K562 (cell line): Measurements from ENCODE around the gene TM7SF2. TPM values are rescaled to one million over a fixed set of nuclear protein-coding genes. Genes with fewer than 3 reads are reported as not detected.
A peak's percentile ranks its signal among the peaks of the same experiment; 100 is the strongest.

Experiments
- ATAC-seq: fragments of 200-7000 bp; cut with Tn5 transposase; 3 replicates; pipeline ENCODE4 v1.9.1; 2020; ENCODE audit warnings: moderate library complexity
- BruUV-seq: library from RNA; stranded (reverse); fragments of 400-500 nt; replicated peaks from 2 replicates; lab custom pipeline; 2021; lab: Mats Ljungman, UMichigan
- CTCF ChIA-PET: fragments of 300-600 bp; formaldehyde crosslinking; extraction: SDS; loops from one replicate; lab custom pipeline; 2021; ENCODE audit warnings: low intra/inter-chr PET ratio; lab: Yijun Ruan, JAX
- POLR2A ChIA-PET: fragments of 300-600, 350-650 bp; sonication (Branson Sonifier 250); formaldehyde crosslinking; extraction: SDS; loops from one replicate; lab custom pipeline; 2021; ENCODE audit warnings: antibody characterized with exemption, inconsistent platforms; lab: Yijun Ruan, JAX
- DNase-seq, 4 experiments: peaks; one replicate each; pipeline versions ENCODE4 v3.0.0 to v3.0.0-alpha.2; 2011 to 2018; ENCODE audit warnings: low spot score in 3 of 4, mixed read lengths in 3 of 4; ENCODE audit errors: extremely low read depth in 1 of 4
- FAIRE-seq: peaks from 2 replicates; lab custom pipeline; 2011; peaks lifted over from hg19 to GRCh38; lab: Jason Lieb, UNC
- H2AFZ ChIP-seq: 2 replicates; pipeline ENCODE4 v1.6.0; 2011; ENCODE audit warnings: low read depth, low read length, control low read depth, inconsistent platforms
- H3K27ac ChIP-seq: fragments of 200-600 bp; 3 replicates; pipeline ENCODE4 v1.8.0; 2011; ENCODE audit warnings: low read depth, mild to moderate bottlenecking, control low read depth, inconsistent platforms, low read length, moderate library complexity, mixed read lengths; ENCODE audit errors: extremely low read depth
- H3K27me3 ChIP-seq, 2 experiments: fragments of 300-600 bp in 1 of 2; 2 replicates in 1 of 2; 3 replicates in 1 of 2; pipeline versions ENCODE4 v1.6.0 to v1.8.0; 2011; ENCODE audit warnings: inconsistent platforms in 2 of 2, low read length in 2 of 2, mild to moderate bottlenecking in 1 of 2, mixed read lengths in 1 of 2, moderate library complexity in 1 of 2; ENCODE audit not compliant: control insufficient read depth in 2 of 2, insufficient read depth in 2 of 2
- H3K36me3 ChIP-seq: fragments of 300-600 bp; 3 replicates; pipeline ENCODE4 v1.8.0; 2011; ENCODE audit warnings: mild to moderate bottlenecking, low read length, inconsistent platforms; ENCODE audit not compliant: control insufficient read depth, insufficient read depth
- H3K4me1 ChIP-seq, 2 experiments: fragments of 200-600 bp in 1 of 2; replicated peaks in 1 of 2; 2 replicates in 1 of 2; 3 replicates in 1 of 2; pipeline versions ENCODE4 v1.5.1 to v1.8.0; 2011; ENCODE audit warnings: inconsistent platforms in 2 of 2, low read length in 2 of 2, mild to moderate bottlenecking in 1 of 2, mixed read lengths in 1 of 2, moderate library complexity in 1 of 2; ENCODE audit not compliant: control insufficient read depth in 2 of 2, insufficient read depth in 2 of 2
- H3K4me2 ChIP-seq: 2 replicates; pipeline ENCODE4 v1.6.1; 2011; ENCODE audit warnings: low read length, control low read depth, inconsistent platforms, mixed read lengths; ENCODE audit not compliant: insufficient read depth
- H3K4me3 ChIP-seq: fragments of 200-600 bp; sonication (generic), shearing (Covaris generic); 2 replicates; pipeline ENCODE4 v1.5.1; 2016; ENCODE audit warnings: control low read depth, inconsistent platforms
- H3K79me2 ChIP-seq: fragments of 200-600 bp; 3 replicates; pipeline ENCODE4 v1.8.0; 2011; ENCODE audit warnings: low read length, inconsistent platforms; ENCODE audit not compliant: control insufficient read depth, insufficient read depth
- H3K9ac ChIP-seq, 2 experiments: 2 replicates each; pipeline versions ENCODE4 v1.6.0 to v1.6.1; 2011; ENCODE audit warnings: low read depth in 2 of 2, low read length in 2 of 2, control low read depth in 1 of 2, inconsistent platforms in 1 of 2, mild to moderate bottlenecking in 1 of 2, mixed read lengths in 1 of 2; ENCODE audit not compliant: insufficient read depth in 1 of 2
- H3K9me1 ChIP-seq: one replicate; pipeline ENCODE4 v1.6.0; 2011; ENCODE audit warnings: inconsistent platforms, mild to moderate bottlenecking, low read length, moderate library complexity; ENCODE audit not compliant: control insufficient read depth, insufficient read depth
- H3K9me3 ChIP-seq: replicated peaks from 2 replicates; pipeline ENCODE4 v1.5.1; 2011; ENCODE audit warnings: low read depth, low read length, inconsistent platforms; ENCODE audit not compliant: control insufficient read depth, insufficient read depth
- H4K20me1 ChIP-seq: replicated peaks from 2 replicates; pipeline ENCODE4 v1.6.1; 2011; ENCODE audit warnings: low read length, inconsistent platforms, mixed read lengths; ENCODE audit not compliant: control insufficient read depth, insufficient read depth
- GABPB1 ChIP-seq: sonication (generic); formaldehyde crosslinking; IDR thresholded peaks from 2 replicates; pipeline ENCODE4 v1.8.0; 2022; ENCODE audit warnings: mild to moderate bottlenecking, missing genetic modification reagents
- HIVEP1 ChIP-seq: fragments of 250-450 bp; sonication (Bioruptor Pico); IDR thresholded peaks from 2 replicates; pipeline ENCODE4 v1.4.0; 2020; ENCODE audit warnings: mild to moderate bottlenecking
- ZNF589 ChIP-seq: fragments of 200-800 bp; sonication (Bioruptor generic); IDR thresholded peaks from 2 replicates; pipeline ENCODE4 v1.6.1; 2016; ENCODE audit warnings: low read depth, missing genetic modification characterization, missing compliant biosample characterization
- WGBS: fragments of 100-300 bp; shearing (Covaris generic); methylation state at CpG from one replicate; pipeline ENCODE4 v1.1.6; 2016; ENCODE audit warnings: low coverage, mixed read lengths; ENCODE audit not compliant: insufficient coverage; ENCODE audit errors: missing lambda C conversion rate; 5-methylcytosine and 5-hydroxymethylcytosine counted together
- in situ Hi-C: fragments of 300-500 bp; cut with MboI; formaldehyde crosslinking; loops from 4 replicates; pipeline ENCODE4 v1.15.0; 2018; ENCODE audit warnings: inconsistent platforms, mixed read lengths
- intact Hi-C: fragments of 100-400 bp; cut with micrococcal nuclease; formaldehyde crosslinking; loops from 2 replicates; pipeline ENCODE4 v1.14.2; 2022
- polyA plus RNA-seq, 8 experiments: library from polyadenylated mRNA; depleted of rRNA in 4 of 8; stranded (reverse) in 5 of 8; unstranded in 3 of 8; fragments of >200 nt; fragmentation: Nextera tagmentation in 2 of 8; fragmentation: Illumina TruSeq in 1 of 8; extraction: Ambion mirVana in 2 of 8; extraction: Trizol in 1 of 8; gene quantifications; 2 replicates each; pipeline versions ENCODE4 v1.2.1 to v1.2.3, GENCODE V29; 2011 to 2014; ENCODE audit warnings: inconsistent platforms in 1 of 8, missing spikeins in 1 of 8
- total RNA-seq, 7 experiments: library from RNA; depleted of rRNA in 6 of 7; stranded (reverse); fragments of >200 nt in 6 of 7; fragmentation: Illumina TruSeq in 2 of 7; extraction: Trizol in 2 of 7; gene quantifications; 2 replicates each; pipeline versions ENCODE4 v1.2.1 to v1.2.3, GENCODE V29; 2011 to 2021; ENCODE audit warnings: low replicate concordance in 1 of 7

Gene TM7SF2
- total and polyA plus RNA-seq, 9 of the 15 experiments (the other 6 are each of a cell fraction or from before 2014, with no cell fraction given), result 1.2 to 22.0 (median 14.3) TPM

- Histone ChIP-seq H3K9me1 (no peaks in the 10 kb centered on the region), H3K9me3 (no peaks in the 10 kb centered on the region), H3K4me1 (peaks cover 11 to 14% of the 10 kb centered on the region in 2 experiments; a peak in 4 of 5 replicates), H4K20me1 (no peaks in the 10 kb centered on the region), H3K36me3 (peaks cover 13% of the 10 kb centered on the region; the same call in 1 of the 3 replicates), H3K27ac (peak overlapping the region; percentile 81), H3K79me2 (peaks cover 16% of the 10 kb centered on the region), H3K4me2 (peak overlapping the region; percentile 80), H3K4me3 (peak overlapping the region; percentile 78), H2AFZ (peak overlapping the region; percentile 100), H3K9ac (peak overlapping the region; percentile 75 to 90), H3K27me3 (no peaks in the 10 kb centered on the region)
- TF ChIP-seq GABPB1 (no peak), ZNF589 (CRISPR knock-in tag) (peak; percentile 20; the same call in 1 of the 2 replicates), HIVEP1 (CRISPR knock-in tag) (no peak)
- intact Hi-C loops (no loop called here), in situ Hi-C loops (no loop called here)
- FAIRE-seq (no peak), ATAC-seq (no peak), DNase-seq (no peak)
- POLR2A ChIA-PET, result interaction anchor here (0.6 to 8.4 kb wide), 8 partner anchors 8 to 732 kb away, joined by 3 to 92 read pairs (median 3); partner anchors contain the start of genes SPDYC and TM7SF2
- WGBS, result 79% methylated on average over 14 of the region's 22 CpGs
- BruUV-seq, result no TSS peak
- CTCF ChIA-PET, result no interaction called here
These were observed 16.2 kb upstream of the TM7SF2 start for GRCh38 chr11:65095427-65095826.
